ENCODE results near the gene GET3.

The GET3 gene

DNA sequence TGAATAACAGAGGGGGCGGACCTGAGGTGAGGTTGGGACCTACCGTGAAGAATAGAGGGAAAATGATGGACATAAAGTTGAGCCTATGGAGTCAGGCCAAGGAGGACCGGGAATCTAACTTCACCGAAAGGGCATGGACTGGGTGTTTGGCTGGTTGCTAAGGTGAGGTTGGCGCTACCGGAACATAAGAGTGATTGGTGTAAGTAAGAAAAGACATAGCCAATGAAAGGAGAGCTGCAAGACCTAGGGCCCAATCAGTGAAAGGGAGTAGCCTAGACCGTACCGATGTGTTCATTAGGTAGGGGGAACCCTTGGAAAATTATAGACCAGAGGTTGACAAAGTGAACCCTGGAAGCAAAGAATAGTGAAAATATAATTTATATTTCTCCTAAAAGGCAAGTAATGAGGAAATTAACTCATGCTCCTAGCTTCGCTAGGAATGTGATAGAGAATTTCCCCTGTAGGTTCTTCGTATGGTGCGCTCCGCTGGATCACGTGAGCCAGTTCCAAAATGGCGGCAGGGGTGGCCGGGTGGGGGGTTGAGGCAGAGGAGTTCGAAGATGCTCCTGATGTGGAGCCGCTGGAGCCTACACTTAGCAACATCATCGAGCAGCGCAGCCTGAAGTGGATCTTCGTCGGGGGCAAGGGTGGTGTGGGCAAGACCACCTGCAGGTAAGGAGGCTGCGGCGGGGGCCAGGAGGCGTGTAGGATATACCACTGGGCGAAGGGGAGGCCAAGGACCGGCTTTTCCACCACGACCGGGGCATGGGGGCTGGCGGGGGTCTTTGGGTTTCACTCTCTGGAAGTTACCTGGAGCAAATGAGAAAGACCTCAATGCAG, at the start of gene GET3:
GET3 (plus strand) TSS at position 503 of the 840 bp plus-strand sequence; CDS start at position 512, 9 bp downstream.
- peak; percentile 94 for DNase-seq (ENCODE audit: low spot score)
- in situ Hi-C loops (cut with MboI; ENCODE audit: low pct_unique_long_range_greater_than_20kb, low sequenced_read_pairs, unreplicated experiment): no loop called here
- TF ChIP-seq, protein P1, sequence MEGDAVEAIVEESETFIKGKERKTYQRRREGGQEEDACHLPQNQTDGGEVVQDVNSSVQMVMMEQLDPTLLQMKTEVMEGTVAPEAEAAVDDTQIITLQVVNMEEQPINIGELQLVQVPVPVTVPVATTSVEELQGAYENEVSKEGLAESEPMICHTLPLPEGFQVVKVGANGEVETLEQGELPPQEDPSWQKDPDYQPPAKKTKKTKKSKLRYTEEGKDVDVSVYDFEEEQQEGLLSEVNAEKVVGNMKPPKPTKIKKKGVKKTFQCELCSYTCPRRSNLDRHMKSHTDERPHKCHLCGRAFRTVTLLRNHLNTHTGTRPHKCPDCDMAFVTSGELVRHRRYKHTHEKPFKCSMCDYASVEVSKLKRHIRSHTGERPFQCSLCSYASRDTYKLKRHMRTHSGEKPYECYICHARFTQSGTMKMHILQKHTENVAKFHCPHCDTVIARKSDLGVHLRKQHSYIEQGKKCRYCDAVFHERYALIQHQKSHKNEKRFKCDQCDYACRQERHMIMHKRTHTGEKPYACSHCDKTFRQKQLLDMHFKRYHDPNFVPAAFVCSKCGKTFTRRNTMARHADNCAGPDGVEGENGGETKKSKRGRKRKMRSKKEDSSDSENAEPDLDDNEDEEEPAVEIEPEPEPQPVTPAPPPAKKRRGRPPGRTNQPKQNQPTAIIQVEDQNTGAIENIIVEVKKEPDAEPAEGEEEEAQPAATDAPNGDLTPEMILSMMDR (IDR thresholded peaks at IDR 0.05; ENCODE audit: extremely low read depth, insufficient read depth, missing control alignments): no peak

DNA sequence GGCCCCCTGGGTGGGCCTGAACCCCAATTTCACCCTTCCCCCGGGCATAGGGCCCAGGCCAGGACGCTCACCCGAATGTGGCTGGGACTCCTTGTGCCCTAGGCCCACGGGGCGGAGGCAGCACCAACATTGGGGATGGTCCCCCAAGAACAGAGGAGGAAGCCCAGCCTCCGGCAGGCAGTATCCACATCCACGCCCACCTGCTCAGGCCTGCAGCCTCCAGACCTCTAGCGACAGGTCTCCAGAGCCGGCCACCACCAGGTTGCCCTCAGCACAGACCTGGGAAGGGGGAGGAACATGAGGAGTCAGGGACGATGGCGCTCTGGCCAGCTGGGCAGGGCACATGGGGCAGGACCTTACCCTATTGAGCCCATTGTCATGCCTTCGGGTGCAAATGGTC, 48.3 kb upstream of the GET3 start:
- no peak for DNase-seq (ENCODE audit: low spot score)
- in situ Hi-C loops (cut with MboI; ENCODE audit: low pct_unique_long_range_greater_than_20kb, low sequenced_read_pairs, unreplicated experiment): no loop called here
- TF ChIP-seq, protein P1 (IDR thresholded peaks at IDR 0.05; ENCODE audit: extremely low read depth, insufficient read depth, missing control alignments): no peak

DNA sequence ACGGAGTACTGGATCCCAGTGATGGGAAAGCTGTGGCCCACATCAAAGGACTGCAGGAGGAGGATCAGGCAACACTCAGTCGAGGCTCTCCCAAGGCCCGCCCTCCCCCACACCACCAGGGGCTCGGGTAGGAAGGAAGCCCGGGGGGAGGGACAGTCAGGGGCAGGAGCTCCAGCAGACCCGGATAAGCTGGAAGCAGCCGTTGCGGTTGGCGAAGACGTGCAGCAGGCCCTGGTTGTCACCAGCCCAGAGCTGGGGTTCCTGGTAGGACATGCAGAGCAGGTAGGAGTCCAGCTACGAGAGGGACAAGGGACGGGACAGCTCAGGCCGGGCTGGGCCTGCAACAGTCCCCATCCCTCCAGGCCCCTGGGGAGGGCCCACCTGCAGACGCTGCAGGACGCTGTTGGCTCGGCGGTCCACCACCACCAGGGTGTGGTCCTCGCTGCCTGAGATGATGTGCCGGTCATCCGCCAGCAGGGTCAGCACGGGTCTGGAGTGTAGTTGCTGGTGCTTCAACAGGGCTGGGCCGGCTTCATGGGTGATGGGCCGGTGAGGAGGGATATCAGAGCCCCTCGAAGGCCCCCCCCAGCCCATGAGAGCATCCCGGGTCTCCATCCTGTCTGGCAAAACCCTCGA, 47.6 kb upstream of the GET3 start:
- in situ Hi-C loops (cut with MboI; ENCODE audit: low pct_unique_long_range_greater_than_20kb, low sequenced_read_pairs, unreplicated experiment): no loop called here
- no peak for DNase-seq (ENCODE audit: low spot score)
- TF ChIP-seq, protein P1 (IDR thresholded peaks at IDR 0.05; ENCODE audit: extremely low read depth, insufficient read depth, missing control alignments): no peak

DNA sequence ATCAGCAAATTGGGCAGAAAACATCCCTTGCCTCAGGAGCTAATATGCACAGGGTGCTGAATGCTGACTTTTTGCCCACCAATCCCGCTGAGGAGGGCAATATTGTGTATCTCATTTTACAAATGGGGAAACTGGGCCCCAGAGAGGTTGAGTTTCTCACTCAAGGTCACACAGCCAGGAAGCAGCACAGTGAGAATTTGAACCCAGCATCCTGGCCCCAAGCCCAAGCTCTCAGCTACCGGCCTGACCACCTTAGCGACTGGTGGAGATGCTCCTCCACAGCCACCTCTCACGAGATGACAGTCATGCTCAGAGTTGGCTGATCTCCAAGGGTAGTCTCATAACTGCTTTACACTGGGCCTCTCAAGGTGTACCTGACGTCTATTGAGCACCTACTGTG, 44.3 kb upstream of the GET3 start:
- no peak for DNase-seq (ENCODE audit: low spot score)
- in situ Hi-C loops (cut with MboI; ENCODE audit: low pct_unique_long_range_greater_than_20kb, low sequenced_read_pairs, unreplicated experiment): no loop called here
- TF ChIP-seq, protein P1 (IDR thresholded peaks at IDR 0.05; ENCODE audit: extremely low read depth, insufficient read depth, missing control alignments): no peak

DNA sequence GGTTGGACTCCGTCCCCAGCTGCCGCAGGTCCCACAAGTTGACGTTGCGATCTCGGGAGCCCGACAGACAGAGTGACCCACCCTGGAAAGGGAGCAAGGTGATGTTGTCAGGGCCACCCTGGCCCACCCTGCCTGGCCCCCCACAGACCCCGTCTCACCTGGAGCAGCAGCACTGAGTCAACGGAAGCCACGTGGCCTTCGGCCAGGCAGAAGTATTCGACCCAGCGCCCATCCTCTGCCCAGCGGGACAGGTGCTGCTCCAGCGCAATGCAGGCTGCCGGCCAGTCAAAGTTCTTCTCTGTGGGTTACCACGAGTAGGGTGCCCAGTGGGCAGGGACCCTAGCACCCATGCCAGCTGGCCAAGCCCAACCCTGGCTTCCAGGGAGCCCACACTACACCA, 42.7 kb upstream of the GET3 start:
- in situ Hi-C loops (cut with MboI; ENCODE audit: low pct_unique_long_range_greater_than_20kb, low sequenced_read_pairs, unreplicated experiment): no loop called here
- TF ChIP-seq, protein P1 (IDR thresholded peaks at IDR 0.05; ENCODE audit: extremely low read depth, insufficient read depth, missing control alignments): no peak
- no peak for DNase-seq (ENCODE audit: low spot score)

DNA sequence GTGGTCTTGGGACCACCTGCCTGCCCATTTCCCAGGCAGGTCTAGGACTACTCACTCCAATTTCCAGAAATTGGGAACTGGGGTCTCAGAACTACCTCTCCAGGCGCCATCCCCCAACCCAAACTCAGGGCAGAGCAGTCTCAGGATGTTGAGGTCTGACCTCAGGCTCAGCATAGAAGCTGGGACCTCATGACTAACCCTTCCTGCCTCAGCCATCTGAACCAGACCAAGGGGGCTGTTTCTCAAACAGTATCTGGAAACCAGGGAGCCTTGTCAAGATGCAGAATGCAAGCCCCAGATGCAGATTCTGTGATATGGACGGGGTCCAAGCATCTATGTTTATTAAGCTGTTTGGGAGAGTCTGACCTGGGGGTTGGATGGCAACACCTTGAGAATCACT, 42.2 kb upstream of the GET3 start:
- in situ Hi-C loops (cut with MboI; ENCODE audit: low pct_unique_long_range_greater_than_20kb, low sequenced_read_pairs, unreplicated experiment): no loop called here
- no peak for DNase-seq (ENCODE audit: low spot score)

More for the DNA sequence above, 42.2 kb upstream of the GET3 start:
- TF ChIP-seq, protein P1 (IDR thresholded peaks at IDR 0.05; ENCODE audit: extremely low read depth, insufficient read depth, missing control alignments): no peak
